Measurements from ENCODE around the gene SASH1. TPM values are rescaled to one million over a fixed set of nuclear protein-coding genes. Genes with fewer than 3 reads are reported as not detected.

The SASH1 gene
- total RNA-seq, 2 donors from 2014 or later = 77.0 to 82.3 TPM

DNA sequence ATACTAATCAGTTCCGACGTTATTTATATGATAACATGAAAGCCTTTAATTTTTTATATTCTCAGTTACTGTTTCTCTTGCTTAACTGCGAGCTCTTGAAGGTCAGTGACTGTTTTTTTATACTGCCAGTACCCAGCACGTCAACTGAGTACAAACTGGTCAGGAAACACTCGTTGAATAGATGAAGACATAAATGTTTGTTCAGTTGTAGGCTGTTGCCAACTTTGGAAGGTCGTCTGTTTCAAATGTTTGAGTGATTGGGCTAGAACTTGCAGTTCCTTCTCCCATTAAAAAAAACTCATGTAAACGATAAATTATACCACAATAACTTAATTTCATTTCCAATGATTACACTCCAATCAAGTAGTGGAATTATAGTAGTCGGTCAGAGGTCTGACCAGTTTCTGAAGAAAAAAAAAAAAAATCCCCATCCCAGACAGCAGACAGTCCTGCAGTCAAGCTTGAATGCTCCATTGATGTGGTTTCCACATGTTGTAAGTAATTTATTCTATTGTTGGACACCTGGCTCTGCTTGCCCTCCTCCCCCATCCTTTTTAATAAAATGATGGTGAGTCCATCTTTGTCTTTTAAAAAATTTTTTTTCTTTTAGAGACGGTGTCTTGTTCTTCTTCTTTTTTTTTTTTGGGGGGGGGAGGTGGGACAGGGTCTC, 81.1 kb downstream of the SASH1 start:
- no peaks in the 10 kb centered on the region for H3K9me3 ChIP-seq
- no peaks in the 10 kb centered on the region for H3K36me3 ChIP-seq
- no peak overlapping the region for H3K4me3 ChIP-seq
- no peak for TF ChIP-seq CTCF (IDR thresholded peaks at IDR 0.05)
- peak overlapping the region in 1 of 2 donors; percentile 34 for H3K27ac ChIP-seq
- no peak for ATAC-seq (ENCODE audit: insufficient number of reproducible peaks, low FRiP score, low read depth)
- no peaks in the 10 kb centered on the region for H3K27me3 ChIP-seq (replicated peaks; ENCODE audit: insufficient read depth)
- no peak for DNase-seq (ENCODE audit: low spot score)
- H3K4me1 ChIP-seq (ENCODE audit: control insufficient read depth in 1 of 2, low read depth in 2 of 2) = peaks cover 8 to 16% of the 10 kb centered on the region in 2 donors

DNA sequence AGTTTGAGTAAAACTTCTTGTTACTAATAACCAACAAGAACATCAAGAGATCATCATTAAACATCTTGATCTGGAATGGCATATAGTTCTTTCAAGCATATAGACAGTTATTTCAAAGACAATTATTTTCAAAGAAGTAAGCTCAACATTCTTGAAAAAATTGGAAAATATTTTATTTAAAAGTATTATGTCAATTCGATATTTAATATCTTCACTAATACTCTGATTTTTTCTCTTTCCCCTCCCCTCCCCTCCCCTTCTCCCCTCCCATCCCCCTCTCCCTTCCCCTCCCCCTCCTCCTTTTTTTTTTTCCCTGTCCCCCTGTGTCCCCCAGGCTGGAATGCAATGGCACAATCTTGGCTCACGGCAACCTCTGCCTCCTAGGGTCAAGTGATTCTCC, 82.8 kb downstream of the SASH1 start:
- no peak for ATAC-seq (ENCODE audit: insufficient number of reproducible peaks, low FRiP score, low read depth)
- peaks cover 8 to 16% of the 10 kb centered on the region in 2 donors for H3K4me1 ChIP-seq (ENCODE audit: control insufficient read depth in 1 of 2, low read depth in 2 of 2)
- no peaks in the 10 kb centered on the region for H3K27me3 ChIP-seq (replicated peaks; ENCODE audit: insufficient read depth)
- no peaks in the 10 kb centered on the region for H3K36me3 ChIP-seq
- H3K27ac ChIP-seq = no peak overlapping the region
- DNase-seq (ENCODE audit: low spot score) = no peak
- TF ChIP-seq CTCF (IDR thresholded peaks at IDR 0.05) = no peak
- H3K9me3 ChIP-seq = no peaks in the 10 kb centered on the region
- no peak overlapping the region for H3K4me3 ChIP-seq

DNA sequence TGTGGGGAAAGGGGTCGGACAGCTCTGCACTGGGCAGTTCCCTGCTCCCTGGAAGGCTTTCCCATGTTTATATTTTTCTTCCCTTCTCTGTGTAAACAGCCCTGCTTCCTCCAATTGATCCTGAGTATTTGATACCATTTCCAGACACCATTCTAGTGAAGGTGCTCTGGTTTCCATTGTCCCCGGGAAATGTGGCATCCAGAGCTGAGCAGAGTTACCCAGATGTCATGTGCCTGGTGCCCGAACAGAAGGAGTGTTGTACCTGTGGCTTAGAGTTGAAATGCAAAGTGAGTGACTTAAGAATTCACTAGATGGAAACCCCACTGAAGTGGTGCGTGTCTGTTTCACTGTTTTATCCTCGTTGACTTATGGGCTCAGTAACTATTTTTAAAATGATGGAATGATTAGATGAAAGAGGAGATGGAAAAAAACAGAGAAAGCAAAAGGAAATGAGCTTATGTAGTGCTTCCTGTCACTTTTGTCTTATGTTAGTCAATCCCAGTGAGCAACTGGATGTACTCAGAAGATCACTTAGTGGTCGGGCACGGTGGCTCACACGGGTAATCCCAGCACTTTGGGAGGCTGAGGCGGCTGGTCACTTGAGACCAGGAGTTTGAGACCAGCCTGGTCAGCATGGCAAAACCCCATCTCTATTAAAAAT, 83.8 kb downstream of the SASH1 start:
- peaks cover 8 to 17% of the 10 kb centered on the region in 2 donors for H3K4me1 ChIP-seq (ENCODE audit: control insufficient read depth in 1 of 2, low read depth in 2 of 2)
- no peak for DNase-seq (ENCODE audit: low spot score)
- H3K27ac ChIP-seq = no peak overlapping the region
- no peak for TF ChIP-seq CTCF (IDR thresholded peaks at IDR 0.05)
- no peak overlapping the region for H3K4me3 ChIP-seq
- H3K27me3 ChIP-seq (replicated peaks; ENCODE audit: insufficient read depth) = no peaks in the 10 kb centered on the region
- no peaks in the 10 kb centered on the region for H3K9me3 ChIP-seq
- no peak for ATAC-seq (ENCODE audit: insufficient number of reproducible peaks, low FRiP score, low read depth)
- no peaks in the 10 kb centered on the region for H3K36me3 ChIP-seq

GRCh38 chr6:148427333-148427732, 84.7 kb downstream of the SASH1 start:
- Histone ChIP-seq H3K27ac (no peak overlapping the region), H3K4me1 (ENCODE audit: control insufficient read depth in 1 of 2, low read depth in 2 of 2) (peaks cover 12 to 26% of the 10 kb centered on the region in 2 donors)

More at GRCh38 chr6:148427333-148427732, 84.7 kb downstream of the SASH1 start:
- DNase-seq (ENCODE audit: low spot score) = no peak
- Histone ChIP-seq H3K27me3 (replicated peaks; ENCODE audit: insufficient read depth) (no peaks in the 10 kb centered on the region), H3K4me3 (no peak overlapping the region), H3K9me3 (no peaks in the 10 kb centered on the region), H3K36me3 (no peaks in the 10 kb centered on the region)
- no peak for TF ChIP-seq CTCF (IDR thresholded peaks at IDR 0.05)
- no peak for ATAC-seq (ENCODE audit: insufficient number of reproducible peaks, low FRiP score, low read depth)

All from thoracic aorta (tissue), 2 donors.